HG02870 (cell line): ENCODE results near the gene ZBED4.

Experiments used
- ATAC-seq: cut with Tn5 transposase; IDR thresholded peaks from one replicate; pipeline ENCODE4 v1.9.1; 2021; ENCODE audit warnings: mild to moderate bottlenecking, moderate library complexity; ENCODE audit not compliant: unreplicated experiment

The ZBED4 gene

GRCh38 chr22:49918911-49919881 lies 65.6 kb downstream of the ZBED4 start:
- no peak for ATAC-seq

GRCh38 chr22:49920859-49921258 lies 67.2 kb downstream of the ZBED4 start:
- no peak for ATAC-seq

- no peak for ATAC-seq
These were observed 68.0 kb downstream of the ZBED4 start for GRCh38 chr22:49921508-49922278.

- ATAC-seq = no peak
These were observed 68.8 kb downstream of the ZBED4 start for GRCh38 chr22:49922484-49922883.

- no peak for ATAC-seq
These were observed 69.3 kb downstream of the ZBED4 start for GRCh38 chr22:49922926-49923325.

- ATAC-seq = no peak
These were observed 69.8 kb downstream of the ZBED4 start for GRCh38 chr22:49923445-49923844.

- no peak for ATAC-seq
These were observed 70.6 kb downstream of the ZBED4 start for GRCh38 chr22:49924113-49924833.

GRCh38 chr22:49925525-49926128 lies 72.0 kb downstream of the ZBED4 start:
- ATAC-seq = no peak

GRCh38 chr22:49926916-49927315 lies 73.3 kb downstream of the ZBED4 start:
- no peak for ATAC-seq

GRCh38 chr22:49927483-49928184 lies 74.0 kb downstream of the ZBED4 start:
- no peak for ATAC-seq

- no peak for ATAC-seq
These were observed 74.5 kb downstream of the ZBED4 start for GRCh38 chr22:49928185-49928495.

GRCh38 chr22:49928555-49929210 lies 75.0 kb downstream of the ZBED4 start:
- no peak for ATAC-seq

GRCh38 chr22:49929211-49929979 lies 75.8 kb downstream of the ZBED4 start:
- ATAC-seq = no peak

- no peak for ATAC-seq
These were observed 76.4 kb downstream of the ZBED4 start for GRCh38 chr22:49929994-49930575.

- no peak for ATAC-seq
These were observed 77.2 kb downstream of the ZBED4 start for GRCh38 chr22:49930596-49931412.

- no peak for ATAC-seq
These were observed 79.9 kb downstream of the ZBED4 start for GRCh38 chr22:49933236-49934159.
